WTC11 (cell line): ENCODE data around the gene DYNLRB2.

Experiments used
- CTCF ChIP-seq: fragments of 200-600 bp; IDR thresholded peaks from 2 replicates; pipeline ENCODE4 v1.8.0; 2022; ENCODE audit warnings: antibody characterized with exemption
- E2F5 ChIP-seq: sonication (generic); formaldehyde crosslinking; IDR thresholded peaks from 2 replicates; pipeline ENCODE4 v1.8.1; 2022; ENCODE audit warnings: mild to moderate bottlenecking, moderate library complexity, missing genetic modification reagents
- ESRRA ChIP-seq: sonication (generic); formaldehyde crosslinking; IDR thresholded peaks from 2 replicates; pipeline ENCODE4 v1.8.1; 2022; ENCODE audit warnings: mild to moderate bottlenecking, missing genetic modification reagents, borderline replicate concordance
- FOXJ3 ChIP-seq: sonication (generic); formaldehyde crosslinking; IDR thresholded peaks from 2 replicates; pipeline ENCODE4 v1.9.0; 2021; ENCODE audit warnings: missing genetic modification reagents, mild to moderate bottlenecking, borderline replicate concordance

GRCh38 chr16:80573700-80574120 is 32.9 kb downstream of the DYNLRB2 start:
- no peak for TF ChIP-seq CTCF
- no peak for TF ChIP-seq E2F5 (CRISPR knock-in tag)
- TF ChIP-seq FOXJ3 (CRISPR knock-in tag): no peak
- no peak for TF ChIP-seq ESRRA (CRISPR knock-in tag)
